HG03457 (cell line): ENCODE data around the gene BCL7C.
"Not testable (repeated sequence)": the region's sequence is repeated elsewhere in the genome, so short reads cannot be mapped to it uniquely, and the experiment has no call there.

Source experiments
- ATAC-seq: cut with Tn5 transposase; IDR thresholded peaks from one replicate; pipeline ENCODE4 v1.9.1; 2021; ENCODE audit warnings: moderate number of reproducible peaks; ENCODE audit not compliant: unreplicated experiment

BCL7C gene

DNA sequence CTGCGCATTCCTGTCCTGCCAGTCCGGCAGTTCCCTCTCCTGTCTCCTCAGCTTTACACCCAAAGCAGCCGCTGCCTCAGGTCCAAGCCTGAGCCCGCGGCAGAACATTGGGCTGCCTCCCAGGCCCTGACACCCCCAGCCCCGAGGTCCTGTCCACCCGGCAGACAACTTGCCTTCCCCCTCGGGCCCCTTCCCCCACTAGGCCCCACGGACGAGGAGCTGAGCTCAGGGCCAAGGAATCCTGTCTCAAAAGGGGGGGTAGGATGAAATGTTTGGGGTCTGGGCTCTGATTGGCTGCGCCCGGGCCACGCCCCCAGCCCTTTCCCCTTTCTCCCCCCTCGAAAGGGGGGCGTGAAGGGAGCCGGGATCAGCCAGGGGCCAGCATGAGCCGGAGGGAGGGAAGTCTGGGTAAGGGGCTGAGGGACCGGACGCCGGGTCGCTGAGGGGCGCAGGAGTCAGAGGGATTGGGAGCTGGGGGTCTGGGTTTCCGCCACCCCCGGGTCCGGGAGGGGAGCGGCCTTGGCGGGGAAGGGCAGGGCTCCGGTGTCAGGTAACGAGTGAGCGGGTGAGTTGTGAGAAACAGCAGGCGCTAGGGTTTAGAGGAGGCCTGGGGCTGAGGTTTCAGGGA is 2.5 kb upstream of the BCL7C start, which contains the start of gene CTF1:
TSS of gene CTF1 (plus strand) at position 354 of the 628 bp plus-strand sequence. CDS start at position 384, 30 bp downstream.
- no peak for ATAC-seq

DNA sequence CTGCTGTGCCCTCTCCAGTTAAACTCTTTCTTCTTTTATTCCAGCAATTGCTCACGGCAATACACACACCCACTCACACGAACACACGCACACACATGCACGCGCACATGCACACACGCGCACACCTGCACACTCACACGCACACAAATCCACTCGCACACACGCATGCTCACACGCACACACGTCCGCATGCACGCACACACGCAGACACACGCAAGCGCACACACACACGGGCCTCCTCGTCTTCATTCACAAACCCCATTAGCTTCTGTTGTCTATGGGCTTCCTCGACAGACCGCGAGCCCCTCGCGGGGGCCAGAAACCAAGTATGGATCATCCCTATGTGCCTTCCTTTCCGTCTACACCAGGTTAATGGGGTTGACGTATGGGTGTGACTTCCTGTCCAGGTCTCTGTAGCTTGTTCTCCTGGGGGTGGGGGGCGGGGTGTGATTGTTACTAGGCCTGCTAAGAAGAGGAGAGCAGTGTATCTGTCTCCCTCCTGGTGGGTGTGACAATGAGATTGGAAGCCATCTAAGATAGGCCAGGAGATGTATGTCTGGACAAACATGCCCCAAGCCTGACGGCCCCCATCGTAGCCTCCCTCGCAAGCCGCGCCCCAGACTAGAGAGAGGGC is 1.9 kb upstream of the BCL7C start:
- ATAC-seq, result no peak

DNA sequence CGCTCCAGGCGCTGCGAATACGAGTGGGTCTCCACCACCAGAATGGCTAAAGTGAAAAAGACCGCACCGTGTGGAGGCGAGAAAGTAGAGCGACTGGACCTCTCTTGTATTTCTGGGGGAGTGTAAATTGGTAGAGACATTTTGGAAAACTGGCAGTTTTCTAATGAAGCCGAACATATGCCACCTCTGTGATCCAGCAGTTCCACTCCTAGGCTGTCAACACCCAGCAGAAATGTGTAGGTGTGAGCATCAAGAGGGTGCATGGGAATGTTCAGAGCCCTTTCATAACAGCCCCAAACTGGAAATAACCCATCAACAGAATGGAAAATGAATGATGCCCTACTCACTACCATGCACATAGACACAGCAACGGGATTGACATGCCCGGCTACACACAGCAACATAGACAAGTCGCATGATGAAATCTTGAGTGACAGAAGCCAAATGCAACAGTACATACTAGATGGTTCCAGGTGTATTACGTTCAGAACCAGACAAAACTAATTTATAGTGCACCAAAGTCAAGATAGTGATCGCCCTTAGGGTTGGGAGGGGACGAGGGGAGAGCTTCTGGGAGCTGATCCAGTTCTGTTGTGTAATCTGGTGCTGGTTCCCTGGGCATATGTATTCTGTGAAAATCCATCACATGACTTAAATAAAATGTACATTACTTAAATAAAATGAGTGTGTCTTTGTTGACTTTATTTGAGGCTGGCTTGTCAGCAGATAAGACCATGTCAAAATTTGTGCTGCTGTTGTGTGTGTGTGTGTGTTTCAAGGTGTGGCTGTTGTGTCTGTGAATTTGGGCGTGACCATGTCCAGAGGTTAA is 877 bp upstream of the BCL7C start:
- ATAC-seq, result no peak

DNA sequence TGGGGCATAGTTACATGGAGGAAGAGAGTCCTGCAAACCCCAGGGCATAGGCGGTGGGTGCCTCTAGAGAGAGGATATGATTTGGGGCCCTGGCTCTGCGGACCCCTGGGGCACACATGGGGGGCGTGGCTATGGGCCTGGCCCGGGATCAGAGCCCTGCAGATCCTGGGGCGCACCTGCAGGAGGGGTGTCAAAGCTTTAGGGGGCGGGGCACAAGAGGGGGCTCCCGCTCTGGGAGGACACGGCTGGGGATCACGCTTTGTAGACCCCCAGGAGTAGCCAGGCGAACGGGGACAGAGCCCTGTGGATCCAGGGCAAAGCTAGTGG is 497 bp downstream of the BCL7C start:
- ATAC-seq, result no peak

DNA sequence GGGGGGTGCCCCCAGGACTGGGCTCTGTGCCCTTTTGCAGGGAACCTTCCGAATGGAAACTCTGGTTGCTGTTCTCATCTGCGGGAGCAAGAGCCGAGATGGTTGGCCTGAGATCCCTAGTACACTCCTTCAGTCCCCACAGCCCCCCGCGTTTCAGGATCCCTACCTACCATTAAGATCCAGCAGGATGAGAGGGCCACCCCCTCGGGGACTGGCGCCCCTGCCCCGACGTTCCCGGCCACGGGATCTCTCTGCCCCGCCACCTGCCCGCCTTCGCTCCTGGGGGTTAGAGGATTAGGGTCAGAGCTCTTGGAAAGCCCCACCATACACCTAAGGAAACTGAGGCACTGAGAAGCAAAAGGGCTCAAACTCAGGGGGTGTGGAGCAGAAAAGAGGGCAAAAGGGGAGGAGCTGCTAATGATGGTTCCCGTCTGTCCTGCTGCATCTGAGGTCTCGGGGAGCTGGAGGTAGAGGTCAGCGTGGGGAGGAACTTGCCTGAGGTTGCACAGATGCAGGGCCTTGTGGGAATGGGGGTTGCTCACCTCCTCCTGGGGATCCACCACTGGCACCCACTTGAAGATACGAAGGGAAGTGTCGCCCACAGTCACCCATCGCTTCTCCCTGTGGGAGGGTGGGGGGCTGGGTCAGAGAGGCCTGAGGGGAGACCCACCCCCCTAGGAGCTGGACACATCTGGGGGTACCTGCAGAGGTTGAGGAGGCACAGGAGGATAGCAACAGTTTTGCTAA is 1.0 kb downstream of the BCL7C start:
- ATAC-seq, result no peak

DNA sequence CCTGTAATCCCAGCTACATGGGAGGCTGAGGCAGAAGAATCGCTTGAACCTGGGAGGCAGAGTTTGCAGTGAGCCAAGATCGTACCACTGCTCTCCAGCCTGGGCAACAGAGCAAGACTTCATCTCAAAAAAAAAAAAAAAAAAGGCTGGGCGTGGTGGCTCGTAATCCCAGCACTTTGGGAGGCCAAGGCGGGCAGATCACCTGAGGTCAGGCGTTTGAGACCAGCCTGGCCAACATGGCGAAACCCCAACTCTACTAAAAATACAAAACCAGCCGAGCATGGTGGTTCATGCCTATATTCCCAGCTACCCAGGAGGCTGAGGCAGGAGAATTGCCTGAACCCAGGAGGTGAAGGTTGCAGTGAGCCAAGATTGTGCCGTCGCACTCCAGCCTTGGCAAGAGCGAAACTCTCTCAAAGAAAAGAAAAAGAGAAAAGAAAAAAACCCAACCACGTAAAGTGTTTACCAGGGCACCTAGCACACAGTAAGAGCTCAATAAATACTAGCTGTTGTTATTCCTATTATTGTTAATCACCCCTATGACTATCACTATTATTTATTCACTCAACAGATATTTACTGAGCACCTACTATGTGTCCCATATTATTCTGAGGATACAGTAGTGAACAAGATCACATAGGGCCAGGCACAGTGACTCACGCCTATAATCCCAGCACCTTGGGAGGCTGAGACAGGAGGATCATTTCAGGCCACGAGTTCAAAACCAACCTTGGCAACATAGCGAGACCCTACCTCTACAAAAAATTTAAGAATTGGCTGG is 2.6 kb downstream of the BCL7C start:
- ATAC-seq, result not testable (repeated sequence)

DNA sequence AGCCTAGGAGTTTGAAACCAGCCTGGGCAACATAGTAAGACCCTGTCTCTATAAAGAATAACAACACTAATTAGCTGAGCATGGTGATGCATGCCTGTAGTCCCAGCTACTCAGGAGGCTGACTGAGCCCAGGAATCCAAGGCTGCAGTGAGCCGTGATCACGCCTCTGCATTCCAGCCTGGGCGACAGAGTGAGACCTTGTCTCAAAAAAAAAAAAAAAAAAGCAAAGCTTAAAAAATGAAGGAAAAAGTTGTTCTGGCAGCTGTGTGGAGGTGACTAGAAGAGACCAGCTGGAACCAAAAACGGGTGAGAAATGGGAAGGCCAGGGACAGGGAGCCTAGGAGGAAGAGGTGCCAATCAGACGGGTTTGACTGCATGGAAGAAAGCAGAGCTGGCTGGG is 4.2 kb downstream of the BCL7C start:
- no peak for ATAC-seq

DNA sequence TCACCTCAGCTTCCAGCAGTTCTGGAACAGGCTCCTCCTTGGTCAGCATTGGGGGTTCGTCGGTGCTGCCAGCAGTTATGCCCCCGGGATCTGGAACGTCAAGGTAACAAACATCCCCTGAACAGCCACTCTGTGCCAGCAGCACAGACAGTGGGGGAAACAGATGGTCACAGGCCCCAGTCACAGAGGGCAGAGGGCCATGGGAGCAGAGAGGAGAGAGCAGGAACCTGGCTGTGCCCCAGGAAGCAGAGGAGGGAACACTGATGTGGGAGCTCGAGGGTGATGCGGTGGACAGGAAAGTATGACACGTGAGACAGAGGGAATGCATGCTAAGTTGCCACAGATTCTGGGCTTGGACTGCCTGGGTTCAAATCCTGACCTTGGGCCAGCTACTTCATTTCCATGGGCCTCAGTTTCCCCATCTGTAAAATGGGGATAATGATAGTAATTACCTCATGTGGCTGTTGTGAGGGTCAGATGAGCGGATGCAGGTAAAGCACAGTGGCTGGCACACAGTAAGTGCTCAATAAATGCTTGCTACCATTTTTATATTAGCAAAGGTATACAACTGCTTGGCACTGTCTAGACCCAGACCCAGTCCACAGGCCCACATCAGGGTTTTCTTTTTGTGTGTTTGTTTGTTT is 4.9 kb downstream of the BCL7C start:
- ATAC-seq, result no peak

DNA sequence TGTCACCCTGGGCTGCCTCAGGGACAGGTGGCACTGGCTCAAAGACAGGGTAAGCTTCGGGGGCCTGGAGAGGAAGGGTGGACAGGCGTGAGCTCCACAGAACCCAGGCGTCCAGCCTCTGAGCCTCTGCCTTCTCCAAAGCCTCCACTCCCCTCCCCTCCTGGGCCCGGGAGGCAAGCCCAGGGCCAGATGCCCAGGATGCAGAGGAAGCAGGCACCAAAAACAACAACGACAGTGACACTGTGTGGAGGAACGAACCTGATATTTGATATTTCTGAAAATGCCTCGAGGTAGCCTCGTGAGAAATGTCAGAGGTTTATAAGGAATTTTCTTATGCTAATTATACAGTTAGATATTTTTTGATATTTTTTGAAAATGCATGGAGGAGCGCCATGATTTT is 6.0 kb downstream of the BCL7C start:
- no peak for ATAC-seq

DNA sequence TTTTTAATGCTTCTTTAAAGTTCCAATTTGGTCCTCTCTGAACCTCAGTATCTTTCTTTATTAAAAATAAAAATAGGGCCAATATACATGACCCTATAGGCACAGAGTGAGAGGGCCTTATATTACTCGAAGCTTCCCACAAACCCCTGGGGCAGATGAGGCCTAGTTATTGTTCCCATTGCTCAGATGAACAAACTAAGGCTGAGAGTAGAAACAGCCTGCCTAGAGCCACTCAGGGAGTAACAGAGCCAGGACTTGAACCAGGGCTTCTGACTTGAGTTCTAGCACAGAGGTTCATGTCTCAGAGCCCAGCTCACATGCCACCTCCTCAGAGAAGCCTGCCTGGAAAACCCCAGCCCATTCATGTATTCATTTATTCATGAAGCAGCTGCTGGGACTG is 7.7 kb downstream of the BCL7C start:
- ATAC-seq, result no peak

DNA sequence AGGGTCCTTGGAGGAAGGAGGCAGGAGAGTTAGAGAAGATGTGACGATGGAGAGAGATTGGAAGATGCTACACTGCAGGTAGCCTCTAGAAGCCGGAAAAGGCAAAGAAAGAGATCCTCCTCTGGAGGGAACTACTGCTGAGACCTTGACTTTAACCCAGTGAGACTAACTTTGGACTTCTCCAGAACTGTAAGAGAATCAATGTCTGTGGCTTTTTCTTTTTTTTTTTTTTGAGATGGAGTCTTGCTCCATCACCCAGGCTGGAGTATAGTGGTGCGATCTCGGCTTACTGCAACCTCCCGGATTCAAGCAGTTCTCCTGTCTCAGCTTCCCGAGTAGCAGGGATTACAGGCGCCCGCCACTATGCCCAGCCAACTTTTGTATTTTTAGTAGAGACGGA is 8.7 kb downstream of the BCL7C start:
- ATAC-seq, result no peak

DNA sequence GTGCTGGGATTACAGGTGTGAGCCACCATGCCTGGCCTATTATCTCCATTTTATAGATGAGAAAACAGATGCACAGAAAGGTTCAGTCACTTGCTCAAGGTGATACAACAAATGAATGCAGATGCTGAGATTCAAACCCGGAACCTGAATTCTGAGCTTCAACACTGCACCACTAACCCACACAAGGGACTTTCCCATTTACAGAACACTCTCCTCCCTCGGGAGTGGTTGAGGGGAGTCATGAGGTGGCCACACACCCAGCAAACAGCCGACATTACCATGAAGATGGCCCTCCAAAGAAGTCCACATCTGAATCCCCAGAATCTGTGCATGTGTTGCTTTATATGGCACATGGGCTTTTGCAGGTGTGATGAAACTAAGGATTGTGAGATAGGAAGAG is 9.1 kb downstream of the BCL7C start:
- no peak for ATAC-seq

DNA sequence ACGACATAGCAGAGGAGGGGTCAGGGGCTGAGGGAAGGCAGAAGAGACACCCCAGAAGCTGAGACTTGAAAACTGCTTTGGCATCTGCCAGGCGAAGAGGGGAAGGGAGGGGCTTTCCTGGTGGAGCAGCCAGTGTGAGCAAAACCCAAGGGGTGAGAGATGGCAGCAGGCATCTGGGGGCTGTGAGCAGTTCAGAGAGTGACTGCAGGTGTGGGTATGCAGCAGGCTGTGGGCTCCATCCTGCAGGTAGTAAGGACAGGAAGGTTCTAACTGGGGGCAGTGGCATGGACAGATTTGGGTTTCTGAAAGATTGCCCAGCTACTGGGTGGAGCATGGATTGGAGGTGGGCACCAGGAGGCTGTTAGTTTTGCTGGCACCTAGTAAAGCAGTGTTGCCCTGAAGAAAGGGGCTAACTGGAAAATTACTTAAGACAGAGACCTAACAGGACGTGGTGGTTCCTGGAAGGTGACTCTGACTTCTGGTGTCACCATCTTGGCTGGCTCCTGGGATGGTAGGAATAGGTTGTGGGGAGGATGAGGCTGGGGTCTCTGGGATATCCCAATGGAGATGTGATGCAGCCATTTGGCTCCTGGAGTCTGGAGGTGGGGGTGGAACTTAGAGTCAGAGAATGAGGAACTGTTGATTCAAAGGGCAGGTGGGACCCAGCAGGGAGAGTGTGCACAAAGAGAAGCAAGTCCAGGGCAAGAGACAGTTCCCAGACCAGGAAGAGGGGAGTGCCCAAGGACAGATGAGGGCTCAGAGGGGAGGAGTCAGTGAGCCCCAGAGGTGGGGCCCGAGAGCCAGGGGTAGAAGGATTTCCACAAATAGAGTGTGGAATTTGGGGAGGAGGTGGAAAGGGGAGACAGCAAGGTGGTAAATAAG is 11.2 kb downstream of the BCL7C start:
- no peak for ATAC-seq

DNA sequence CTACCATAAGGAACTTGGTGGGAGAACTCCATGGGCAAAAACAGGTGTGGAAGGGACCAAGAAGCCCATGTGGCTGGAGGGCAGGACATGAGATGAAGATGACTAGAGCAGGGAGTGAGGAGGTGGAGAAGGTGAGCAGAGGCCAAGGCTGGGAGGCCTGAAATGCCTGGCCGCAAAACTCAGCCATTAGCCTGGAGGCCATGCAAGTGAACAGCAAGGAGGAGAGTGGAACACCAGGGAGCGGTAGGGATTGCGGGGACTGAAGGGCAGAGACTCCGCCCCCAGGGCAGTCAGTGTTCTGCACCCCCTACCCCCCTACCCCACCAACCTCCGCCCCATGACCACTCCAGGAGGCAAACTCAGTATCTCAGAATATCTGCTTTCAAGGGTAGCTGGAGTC is 17.0 kb downstream of the BCL7C start:
- no peak for ATAC-seq

DNA sequence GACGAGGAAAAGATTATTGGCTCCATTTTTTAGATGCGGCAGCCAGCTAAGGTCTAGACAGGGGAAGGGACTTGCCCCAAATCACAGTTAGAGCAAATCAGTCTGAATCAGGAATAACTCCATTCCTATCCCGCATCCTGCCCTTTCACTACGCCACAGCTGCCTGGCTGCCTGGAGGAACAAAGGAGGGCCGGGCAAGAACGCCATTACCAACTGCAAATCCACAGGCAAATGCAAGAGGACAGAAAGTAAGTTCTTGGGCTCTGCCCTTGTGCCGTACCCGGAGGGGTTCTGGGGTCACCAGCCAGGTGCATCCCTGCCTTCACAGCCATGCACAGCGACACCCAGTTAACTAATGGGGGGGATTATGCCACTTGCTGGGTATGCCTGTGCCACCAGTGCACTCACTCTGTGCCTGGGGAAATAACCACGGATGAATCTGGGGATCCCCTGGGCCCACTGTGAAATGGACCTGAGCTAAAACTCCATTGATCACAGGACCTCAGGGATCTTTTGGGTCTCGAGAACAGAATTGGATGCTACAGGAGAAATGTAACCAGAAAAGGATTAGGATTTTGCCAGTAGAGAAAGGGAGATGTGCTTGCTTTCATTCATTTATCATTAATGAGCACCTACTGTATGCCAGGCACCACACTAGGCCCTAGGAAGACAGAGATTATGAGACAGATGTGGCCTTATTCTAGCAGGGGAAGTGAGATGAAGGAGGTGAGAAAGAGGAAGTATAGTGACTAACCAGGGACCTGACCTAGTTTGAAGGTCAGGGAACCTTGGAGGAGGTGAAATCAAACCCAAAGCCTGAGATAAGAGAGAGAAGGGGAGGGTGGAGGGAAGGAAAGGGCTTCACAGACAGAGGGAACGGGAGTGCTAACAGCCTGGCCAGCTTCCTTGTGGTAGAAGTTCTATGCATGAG is 17.7 kb downstream of the BCL7C start:
- ATAC-seq, result no peak

DNA sequence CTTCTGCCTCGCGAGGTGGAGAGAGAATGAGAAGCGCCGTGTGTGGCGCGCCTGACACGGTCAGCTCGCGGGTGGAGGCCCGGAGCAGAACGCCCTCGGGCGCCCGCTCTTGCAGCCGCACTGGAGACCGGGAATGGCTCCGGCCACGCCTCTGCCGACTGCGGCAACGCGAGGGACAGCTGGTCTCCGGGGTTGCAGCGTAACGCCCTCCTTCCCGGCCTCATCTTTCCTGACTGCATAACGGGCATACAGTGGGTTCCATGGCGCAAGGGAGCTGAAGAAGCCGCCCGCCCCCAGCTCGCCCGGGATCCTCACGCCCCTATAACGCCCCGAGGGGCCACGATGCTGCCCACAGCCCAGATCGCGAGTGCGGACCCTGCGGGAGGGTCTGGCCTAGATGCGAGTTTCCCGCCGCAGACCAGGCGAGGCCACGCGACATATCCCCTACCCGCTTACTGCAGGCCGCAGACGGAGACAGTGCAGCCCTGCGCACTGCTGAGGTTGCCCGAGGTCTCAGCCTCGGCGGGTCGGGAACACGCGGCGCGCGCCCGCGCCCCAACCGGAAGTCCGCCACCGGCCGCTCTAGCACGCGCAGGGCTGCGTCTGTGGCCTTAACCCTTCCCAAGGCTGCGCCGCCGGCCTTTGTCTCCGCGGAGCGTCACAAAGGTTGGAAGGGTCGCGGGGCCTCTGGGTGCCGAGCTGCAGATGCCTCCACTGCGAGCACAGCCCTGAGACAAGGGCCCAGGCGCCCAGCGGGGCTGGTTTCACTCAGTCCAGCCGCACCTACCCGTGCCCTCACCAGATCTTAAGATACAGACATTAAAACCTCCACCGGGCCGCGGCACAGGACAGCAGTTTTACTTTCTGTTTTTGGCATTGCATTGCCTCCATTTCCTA is 18.8 kb downstream of the BCL7C start:
- ATAC-seq, result peak; percentile 58

DNA sequence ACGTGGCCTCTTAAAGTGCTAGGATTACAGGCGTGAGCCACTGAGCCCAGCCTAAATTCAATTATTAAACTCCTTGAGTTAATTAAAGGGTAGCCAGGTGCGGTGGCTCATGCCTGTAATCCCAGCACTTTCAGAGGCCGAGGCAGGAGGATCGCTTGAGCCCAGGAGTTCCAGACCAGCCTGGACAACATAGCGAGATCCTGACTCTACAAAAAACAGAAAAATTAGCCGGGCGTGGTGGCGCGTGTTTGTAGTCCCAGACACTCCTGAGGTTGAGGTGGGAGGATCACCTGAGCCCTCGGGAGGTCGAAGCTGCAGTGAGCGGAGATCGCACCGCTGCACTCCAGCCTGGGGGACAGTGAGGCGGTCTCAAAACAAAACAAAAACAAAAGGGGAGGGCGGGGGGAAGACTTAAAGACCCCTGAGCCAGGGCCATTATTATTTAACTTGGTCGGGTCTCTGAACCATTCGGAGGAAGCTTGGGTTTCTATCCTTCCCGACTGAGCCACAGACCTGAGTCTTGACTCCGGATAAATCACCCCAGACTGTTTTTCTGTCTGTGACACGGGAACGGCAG is 19.5 kb downstream of the BCL7C start:
- no peak for ATAC-seq
